NK-92 (cell line): ENCODE measurements around the gene ZNRF4.

ENCODE experiments used
- DNase-seq: peaks from one replicate; lab custom pipeline; 2025; ENCODE audit not compliant: unreplicated experiment; lab: John Stamatoyannopoulos, UW

The ZNRF4 gene

GRCh38 chr19:5440299-5440698 is 14.9 kb upstream of the ZNRF4 start:
- no peak for DNase-seq

GRCh38 chr19:5443723-5444122 is 11.5 kb upstream of the ZNRF4 start:
- no peak for DNase-seq

GRCh38 chr19:5444431-5444830 is 10.8 kb upstream of the ZNRF4 start:
- no peak for DNase-seq

GRCh38 chr19:5445071-5445470 is 10.1 kb upstream of the ZNRF4 start:
- DNase-seq: no peak

- DNase-seq: no peak
These were observed 9.6 kb upstream of the ZNRF4 start for GRCh38 chr19:5445561-5446055.

- DNase-seq: no peak
These were observed 7.4 kb upstream of the ZNRF4 start for GRCh38 chr19:5447700-5448311.

- no peak for DNase-seq
These were observed 6.8 kb upstream of the ZNRF4 start for GRCh38 chr19:5448374-5448773.

GRCh38 chr19:5450482-5451126 is 4.6 kb upstream of the ZNRF4 start:
- DNase-seq: no peak

GRCh38 chr19:5451494-5451893 is 3.7 kb upstream of the ZNRF4 start:
- DNase-seq: no peak

GRCh38 chr19:5452594-5453565 is 2.3 kb upstream of the ZNRF4 start:
- DNase-seq: no peak

GRCh38 chr19:5454743-5455142 is 474 bp upstream of the ZNRF4 start:
- DNase-seq: no peak

- DNase-seq: no peak
These were observed 1.1 kb downstream of the ZNRF4 start for GRCh38 chr19:5456130-5456840.

GRCh38 chr19:5456841-5457200 is 1.6 kb downstream of the ZNRF4 start:
- DNase-seq: no peak

GRCh38 chr19:5457709-5458108 is 2.5 kb downstream of the ZNRF4 start:
- DNase-seq: no peak

GRCh38 chr19:5458420-5458819 is 3.2 kb downstream of the ZNRF4 start:
- DNase-seq: no peak

GRCh38 chr19:5459360-5459759 is 4.1 kb downstream of the ZNRF4 start:
- no peak for DNase-seq

GRCh38 chr19:5460748-5461147 is 5.5 kb downstream of the ZNRF4 start:
- DNase-seq: no peak

- DNase-seq: no peak
These were observed 8.7 kb downstream of the ZNRF4 start for GRCh38 chr19:5463959-5464358.

GRCh38 chr19:5466072-5466471 is 10.9 kb downstream of the ZNRF4 start:
- no peak for DNase-seq

- no peak for DNase-seq
These were observed 11.6 kb downstream of the ZNRF4 start for GRCh38 chr19:5466814-5467291.

- DNase-seq: no peak
These were observed 15.1 kb downstream of the ZNRF4 start for GRCh38 chr19:5470264-5470671.
